Activated B cell treated with CpG ODN at 0.5 μM for 24 hours (primary cell): ENCODE results near the gene PFKFB4. TPM values are rescaled to one million over a fixed set of nuclear protein-coding genes. Genes with fewer than 3 reads are reported as not detected.

Source experiments
- ATAC-seq: fragments of 200-7000 bp; cut with Tn5 transposase; one replicate; pipeline ENCODE4 v1.10.0; 2021; ENCODE audit warnings: low read depth, mild to moderate bottlenecking, moderate library complexity
- CTCF ChIA-PET: fragments of 350-600 bp; sonication (Branson Sonifier 250); formaldehyde crosslinking; loops from one replicate; lab custom pipeline; 2021; ENCODE audit warnings: antibody characterized with exemption; lab: Charles Lee
- POLR2A ChIA-PET: fragments of 350-600 bp; sonication (Branson Sonifier 250); formaldehyde crosslinking; loops from one replicate; lab custom pipeline; 2021; ENCODE audit warnings: antibody characterized with exemption; lab: Charles Lee
- DNase-seq: peaks from one replicate; pipeline ENCODE4 v3.0.0; 2022
- H3K27ac Mint-ChIP-seq: one replicate; pipeline ENCODE4 v1.8.0; 2020; ENCODE audit warnings: mixed read lengths
- H3K27me3 Mint-ChIP-seq: one replicate; pipeline ENCODE4 v1.8.0; 2021; ENCODE audit warnings: mixed read lengths
- H3K36me3 Mint-ChIP-seq: one replicate; pipeline ENCODE4 v1.8.0; 2021; ENCODE audit warnings: low read depth, mixed read lengths
- H3K4me1 Mint-ChIP-seq: one replicate; pipeline ENCODE4 v1.8.0; 2021; ENCODE audit warnings: mixed read lengths
- H3K4me3 Mint-ChIP-seq: one replicate; pipeline ENCODE4 v1.8.0; 2020; ENCODE audit warnings: mild to moderate bottlenecking, mixed read lengths
- H3K9me3 Mint-ChIP-seq: one replicate; pipeline ENCODE4 v1.8.0; 2020; ENCODE audit warnings: mixed read lengths
- CTCF ChIP-seq: fragments of 200-600 bp; IDR thresholded peaks from one replicate; pipeline ENCODE4 v1.8.0; 2022; ENCODE audit warnings: antibody characterized with exemption, mild to moderate bottlenecking
- intact Hi-C: fragments of 100-400 bp; cut with micrococcal nuclease; formaldehyde crosslinking; loops from one replicate; pipeline ENCODE4 v1.15.1; 2024
- total RNA-seq: library from RNA; stranded (reverse); gene quantifications from 2 replicates; pipeline ENCODE4 v1.2.3, GENCODE V29; 2022

PFKFB4 gene
- total RNA-seq, 1 donor from 2014 or later: 3.2 TPM

- ChIA-PET POLR2A (interaction anchor here (0.6 kb wide), 1 partner anchor 1835 kb away, joined by 7 read pairs; no protein-coding TSS in a partner anchor), CTCF (interaction anchor here (1.1 kb wide), 1 partner anchor 101 kb away, joined by 3 read pairs; no protein-coding TSS in a partner anchor)
- ATAC-seq: no peak
- Mint-ChIP-seq H3K4me3 (peak overlapping the region; percentile 80), H3K36me3 (no peaks in the 10 kb centered on the region), H3K27ac (peak overlapping the region; percentile 46), H3K27me3 (no peaks in the 10 kb centered on the region), H3K4me1 (peaks cover 10% of the 10 kb centered on the region), H3K9me3 (no peaks in the 10 kb centered on the region)
- no peak for TF ChIP-seq CTCF
- intact Hi-C loops: no loop called here
- no peak for DNase-seq
Observed at GRCh38 chr3:48502121-48502520, 54.5 kb downstream of the PFKFB4 start.

GRCh38 chr3:48501196-48501595, 55.4 kb downstream of the PFKFB4 start:
- Mint-ChIP-seq H3K9me3 (no peaks in the 10 kb centered on the region), H3K4me1 (peaks cover 10% of the 10 kb centered on the region), H3K4me3 (no peak overlapping the region), H3K36me3 (no peaks in the 10 kb centered on the region), H3K27ac (no peak overlapping the region), H3K27me3 (no peaks in the 10 kb centered on the region)
- intact Hi-C loops: no loop called here
- no peak for DNase-seq
- ATAC-seq: no peak
- POLR2A ChIA-PET: interaction anchor here (0.6 to 2.0 kb wide), 2 partner anchors 28 to 419 kb away, joined by 5 to 7 read pairs; no protein-coding TSS in a partner anchor
- CTCF ChIA-PET: interaction anchor here (1.2 to 1.5 kb wide), 2 partner anchors 65 to 100 kb away, joined by 4 read pairs; no protein-coding TSS in a partner anchor
- no peak for TF ChIP-seq CTCF

DNA sequence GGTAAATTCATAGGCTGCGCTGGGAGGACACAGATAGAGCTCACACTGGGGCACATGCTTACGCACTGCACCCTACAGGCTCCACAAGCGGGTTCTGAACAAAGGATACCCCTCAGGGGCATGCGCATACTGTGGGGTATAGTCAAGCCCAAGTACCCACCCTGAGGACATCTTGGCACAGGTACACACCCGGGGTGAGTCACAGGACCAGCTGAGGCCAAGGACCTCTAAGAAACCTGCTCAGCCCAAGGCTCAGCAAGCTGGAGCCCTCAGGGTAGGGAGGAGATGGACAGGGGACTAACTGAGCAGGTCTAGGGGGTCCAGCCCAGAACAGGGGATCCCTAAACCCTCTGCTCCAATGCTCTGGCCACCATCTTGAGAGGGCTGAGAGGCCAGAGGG, 55.9 kb downstream of the PFKFB4 start:
- POLR2A ChIA-PET: interaction anchor here (0.6 to 2.0 kb wide), 2 partner anchors 28 to 419 kb away, joined by 5 to 7 read pairs; no protein-coding TSS in a partner anchor
- Mint-ChIP-seq H3K4me1 (peaks cover 10% of the 10 kb centered on the region), H3K27ac (no peak overlapping the region)

DNA sequence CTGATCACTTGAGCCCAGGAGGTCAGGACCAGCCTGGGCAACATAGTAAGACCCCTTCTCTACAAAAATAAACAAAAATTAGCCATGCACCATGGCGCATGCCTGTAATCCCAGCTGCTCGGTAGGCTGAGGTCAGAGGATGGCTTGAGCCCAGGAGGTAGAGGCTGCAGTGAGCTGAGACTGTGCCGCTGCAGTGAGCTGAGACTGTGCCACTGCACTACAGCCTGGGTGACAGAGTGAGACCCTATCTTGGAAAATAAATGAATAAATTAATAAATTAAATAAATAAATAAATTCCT, 63.5 kb downstream of the PFKFB4 start:
- ChIA-PET CTCF (no interaction called here), POLR2A (interaction anchor here (1.4 kb wide), 1 partner anchor 20 kb away, joined by 8 read pairs; no protein-coding TSS in a partner anchor)
- Mint-ChIP-seq H3K36me3 (no peaks in the 10 kb centered on the region), H3K4me1 (peaks cover 8% of the 10 kb centered on the region), H3K27me3 (no peaks in the 10 kb centered on the region), H3K27ac (no peak overlapping the region), H3K4me3 (no peak overlapping the region), H3K9me3 (no peaks in the 10 kb centered on the region)
- no peak for TF ChIP-seq CTCF
- intact Hi-C loops: loop anchor here (2.0 kb wide), 1 partner anchor 14 kb away; no protein-coding TSS in a partner anchor
- no peak for ATAC-seq
- DNase-seq: no peak

More for the DNA sequence above, 55.9 kb downstream of the PFKFB4 start:
- CTCF ChIA-PET: interaction anchor here (1.2 to 1.5 kb wide), 2 partner anchors 65 to 100 kb away, joined by 4 read pairs; no protein-coding TSS in a partner anchor
- H3K36me3 Mint-ChIP-seq: no peaks in the 10 kb centered on the region
- intact Hi-C loops: no loop called here
- no peaks in the 10 kb centered on the region for H3K9me3 Mint-ChIP-seq
- no peak for DNase-seq
- no peak for TF ChIP-seq CTCF
- no peak for ATAC-seq
- H3K4me3 Mint-ChIP-seq: no peak overlapping the region
- no peaks in the 10 kb centered on the region for H3K27me3 Mint-ChIP-seq

GRCh38 chr3:48492461-48493202, 64.0 kb downstream of the PFKFB4 start:
- H3K9me3 Mint-ChIP-seq: no peaks in the 10 kb centered on the region
- DNase-seq (no peak), ATAC-seq (peak; percentile 98)
- H3K36me3 Mint-ChIP-seq: no peaks in the 10 kb centered on the region
- peak overlapping the region; percentile 38 for H3K4me3 Mint-ChIP-seq
- CTCF ChIA-PET: interaction anchor here (1.5 kb wide), 1 partner anchor 56 kb away, joined by 7 read pairs; no protein-coding TSS in a partner anchor
- POLR2A ChIA-PET: interaction anchor here (0.6 to 1.9 kb wide), 5 partner anchors 13 to 46 kb away, joined by 3 to 28 read pairs (median 8); partner anchors contain the start of gene ATRIP
- TF ChIP-seq CTCF: no peak
- H3K27me3 Mint-ChIP-seq: no peaks in the 10 kb centered on the region
- H3K4me1 Mint-ChIP-seq: peaks cover 8% of the 10 kb centered on the region
- intact Hi-C loops: loop anchor here (1.0 to 2.0 kb wide), 2 partner anchors 14 to 15 kb away; no protein-coding TSS in a partner anchor
- no peak overlapping the region for H3K27ac Mint-ChIP-seq
